Measurements from ENCODE around the gene CCDC85C.

CCDC85C gene

DNA sequence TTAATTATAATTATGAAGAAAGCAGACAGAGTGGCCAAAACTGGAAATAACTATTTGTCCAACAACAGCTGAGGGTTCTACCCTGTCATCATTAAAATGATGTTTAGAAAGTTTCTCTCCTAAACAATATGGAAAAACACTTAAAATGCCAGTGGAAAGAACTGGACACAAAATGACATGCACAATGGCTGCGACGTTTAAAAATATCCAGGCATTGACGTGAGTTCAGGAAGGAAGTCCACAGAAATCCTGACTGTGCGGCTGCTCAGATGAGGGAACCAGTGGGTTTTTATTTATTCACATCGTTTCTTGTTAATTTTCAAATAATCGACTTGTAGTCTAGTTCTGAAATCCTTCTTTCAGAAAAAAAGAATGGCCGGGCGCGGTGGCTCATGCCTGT lies 64.5 kb downstream of the CCDC85C start:
- DNase-seq (ENCODE audit: low spot score), result no peak

DNA sequence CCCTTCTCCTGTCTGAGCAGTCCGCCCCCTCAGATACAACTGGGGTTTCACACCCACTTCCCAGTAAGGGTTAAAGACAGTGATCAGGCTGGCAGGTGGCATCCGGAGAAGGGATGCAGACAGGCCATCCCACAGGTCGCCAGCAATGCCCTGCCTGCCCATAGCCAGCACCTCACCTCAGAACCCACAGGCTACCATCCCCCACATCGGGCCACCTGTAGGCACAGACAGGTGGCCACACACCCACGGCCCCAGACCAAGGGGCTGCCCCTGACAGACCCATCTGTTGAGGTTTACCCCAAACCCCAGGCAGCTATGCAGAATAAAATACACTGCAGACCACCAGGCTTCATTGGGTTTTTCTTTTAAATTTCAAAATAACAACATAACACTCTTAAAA lies 65.3 kb downstream of the CCDC85C start:
- no peak for DNase-seq (ENCODE audit: low spot score)

DNA sequence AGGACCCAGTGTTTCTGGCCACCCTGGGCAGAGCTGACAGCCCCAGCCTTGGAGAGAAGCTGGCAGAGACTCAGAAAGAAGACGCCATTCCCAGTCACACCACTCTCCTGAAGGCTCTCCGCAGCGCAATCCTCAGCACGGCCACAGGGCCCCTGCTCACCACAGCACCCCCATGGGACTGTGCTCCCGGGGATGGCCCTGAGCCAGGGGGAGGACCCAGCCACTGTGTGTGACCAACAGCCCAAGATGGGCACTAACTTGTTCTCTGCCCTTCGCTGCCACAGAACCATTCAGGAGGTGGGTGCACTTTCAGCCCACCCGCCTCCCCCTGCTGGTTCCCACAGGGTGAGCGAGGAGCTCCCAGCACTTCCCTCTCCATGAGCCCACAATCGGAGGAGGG lies 65.7 kb downstream of the CCDC85C start:
- DNase-seq (ENCODE audit: low spot score), result no peak

DNA sequence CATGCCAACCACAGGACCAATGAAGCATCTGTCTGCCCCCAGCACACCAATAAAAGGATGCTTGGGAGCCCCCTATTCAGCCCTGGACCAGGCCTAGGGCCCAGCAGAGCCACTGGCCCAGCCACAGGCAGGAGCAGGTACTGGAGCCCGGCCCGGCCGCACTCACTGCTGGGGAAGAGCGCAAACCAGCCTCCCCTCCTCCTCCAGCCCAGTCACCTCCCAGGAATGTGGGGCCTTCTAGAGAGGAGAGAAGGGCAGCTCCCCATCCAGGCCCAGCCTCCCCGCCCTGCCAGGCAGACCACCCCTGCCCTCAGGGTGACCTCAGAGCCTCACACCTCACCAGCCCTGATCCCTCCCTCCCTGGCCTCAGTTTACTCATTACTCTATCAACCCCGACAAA lies 66.6 kb downstream of the CCDC85C start:
- DNase-seq (ENCODE audit: low spot score), result no peak

DNA sequence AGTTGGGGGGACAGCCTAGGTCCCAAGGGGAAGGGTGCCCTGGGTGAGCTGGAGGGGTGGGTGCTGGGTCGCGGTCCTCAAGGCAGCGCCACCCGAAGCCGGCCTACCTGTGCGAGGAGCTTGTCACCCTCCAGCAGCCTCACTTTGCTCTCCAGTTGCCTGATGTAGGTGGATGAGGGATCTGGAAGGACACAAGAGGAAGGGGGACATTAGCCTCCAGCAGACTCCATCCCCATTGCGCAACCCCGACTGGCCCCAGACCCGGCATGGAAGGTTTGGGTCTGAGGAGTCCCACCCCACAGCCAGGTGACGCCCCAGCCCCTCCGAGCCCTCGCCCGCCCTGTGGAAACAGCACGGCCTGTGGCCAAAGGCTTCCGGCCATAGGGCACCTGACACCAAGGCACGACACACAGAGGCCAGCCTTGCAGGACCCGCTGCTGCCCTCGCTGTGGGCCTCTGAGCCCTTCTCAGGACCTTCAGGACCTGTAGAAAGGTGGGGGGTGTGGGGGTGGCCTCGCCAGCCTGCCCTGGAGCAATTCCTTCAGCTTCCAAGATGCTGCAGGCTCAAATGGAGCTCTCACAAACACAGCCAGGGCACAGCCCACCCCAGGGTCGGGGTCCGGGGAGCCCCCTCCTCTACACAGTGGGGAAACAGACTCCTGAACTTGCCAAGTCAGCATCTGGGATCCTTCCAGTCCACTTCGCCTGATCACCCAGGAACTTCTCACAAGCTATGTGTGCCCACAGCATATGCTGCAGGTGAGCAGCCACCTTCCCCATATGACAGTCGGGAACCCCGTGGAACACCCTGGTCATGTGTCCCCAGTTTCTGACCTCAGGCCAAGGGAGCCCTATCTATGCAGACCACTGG lies 67.9 kb downstream of the CCDC85C start:
- no peak for DNase-seq (ENCODE audit: low spot score)

DNA sequence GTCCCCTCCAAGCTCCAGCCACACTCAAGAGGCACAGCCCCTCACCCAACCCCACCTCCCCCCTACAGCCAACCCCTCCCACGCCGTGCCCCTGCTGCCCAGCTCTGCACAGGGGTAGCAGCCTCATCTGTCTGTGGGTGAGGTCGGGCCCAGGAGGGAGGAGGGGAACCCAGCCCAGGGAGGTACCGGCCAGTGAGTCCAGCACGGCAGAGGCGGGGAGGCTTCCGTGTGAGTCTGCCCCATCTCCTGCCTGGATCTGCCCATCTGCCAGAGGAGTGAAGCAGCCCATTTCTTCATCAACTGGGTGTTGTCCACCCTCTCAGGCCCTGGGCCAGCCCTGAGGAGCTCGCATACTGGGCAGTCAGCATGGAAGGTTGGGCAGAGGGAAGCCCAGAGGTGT lies 68.6 kb downstream of the CCDC85C start:
- no peak for DNase-seq (ENCODE audit: low spot score)

DNA sequence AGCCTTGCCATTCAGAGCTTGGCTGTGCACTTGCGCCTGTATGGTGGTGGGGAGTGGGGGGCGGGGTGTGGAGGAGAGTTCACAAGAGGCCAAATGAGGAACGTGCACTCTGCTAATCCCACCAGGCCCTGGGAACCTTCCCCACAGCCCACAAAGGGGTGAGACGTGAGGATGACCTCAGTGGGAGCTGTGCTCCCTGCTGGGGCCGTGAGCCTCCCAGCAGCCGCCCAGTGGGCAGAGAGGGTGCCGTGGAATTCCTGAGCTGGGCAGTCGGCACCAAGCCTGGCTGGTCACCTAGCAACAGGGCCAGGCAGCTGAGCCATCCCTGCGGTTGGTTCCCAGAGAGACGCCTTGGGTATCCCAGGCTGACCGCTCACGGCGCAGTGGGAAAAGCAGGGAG lies 69.1 kb downstream of the CCDC85C start:
- DNase-seq (ENCODE audit: low spot score), result no peak

DNA sequence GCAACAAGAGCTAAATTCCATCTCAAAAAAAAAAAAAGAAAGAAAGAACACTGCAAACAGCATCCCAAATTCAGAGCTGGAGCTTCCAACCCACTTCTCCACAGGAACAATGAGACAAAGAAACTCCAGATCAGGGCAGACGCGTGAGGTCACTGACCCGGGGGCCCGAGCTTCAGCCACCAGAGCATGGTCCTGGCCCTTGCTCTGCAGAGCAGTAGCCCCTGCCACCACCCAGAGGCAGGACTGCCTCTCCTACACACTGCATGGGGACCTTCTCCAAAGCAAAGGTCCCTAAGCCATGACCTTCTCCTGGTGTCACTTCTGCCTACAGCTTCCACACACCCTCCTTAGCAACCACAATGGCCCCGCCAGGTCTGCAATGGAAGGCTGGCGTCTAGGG lies 69.7 kb downstream of the CCDC85C start:
- DNase-seq (ENCODE audit: low spot score), result no peak

DNA sequence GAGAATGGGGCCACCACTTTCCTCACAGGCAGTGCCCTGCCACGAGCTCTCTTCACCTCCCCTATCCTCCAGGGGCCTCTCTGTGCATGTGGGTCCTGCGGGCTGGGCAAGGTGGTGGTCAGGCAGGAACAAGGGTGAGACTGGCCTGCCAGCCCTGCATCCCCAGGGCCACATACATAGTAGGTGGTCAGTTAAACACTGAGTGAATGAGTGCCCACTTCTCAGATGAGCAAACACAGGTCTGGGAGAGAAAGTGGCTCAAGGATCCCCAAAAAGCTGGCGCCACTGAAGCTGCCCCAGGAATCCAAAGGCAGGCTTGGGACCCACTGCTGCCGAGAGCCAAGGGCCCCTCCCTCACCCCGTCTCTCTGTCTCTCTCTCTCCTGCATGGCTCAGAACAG lies 71.7 kb downstream of the CCDC85C start:
- DNase-seq (ENCODE audit: low spot score), result no peak

DNA sequence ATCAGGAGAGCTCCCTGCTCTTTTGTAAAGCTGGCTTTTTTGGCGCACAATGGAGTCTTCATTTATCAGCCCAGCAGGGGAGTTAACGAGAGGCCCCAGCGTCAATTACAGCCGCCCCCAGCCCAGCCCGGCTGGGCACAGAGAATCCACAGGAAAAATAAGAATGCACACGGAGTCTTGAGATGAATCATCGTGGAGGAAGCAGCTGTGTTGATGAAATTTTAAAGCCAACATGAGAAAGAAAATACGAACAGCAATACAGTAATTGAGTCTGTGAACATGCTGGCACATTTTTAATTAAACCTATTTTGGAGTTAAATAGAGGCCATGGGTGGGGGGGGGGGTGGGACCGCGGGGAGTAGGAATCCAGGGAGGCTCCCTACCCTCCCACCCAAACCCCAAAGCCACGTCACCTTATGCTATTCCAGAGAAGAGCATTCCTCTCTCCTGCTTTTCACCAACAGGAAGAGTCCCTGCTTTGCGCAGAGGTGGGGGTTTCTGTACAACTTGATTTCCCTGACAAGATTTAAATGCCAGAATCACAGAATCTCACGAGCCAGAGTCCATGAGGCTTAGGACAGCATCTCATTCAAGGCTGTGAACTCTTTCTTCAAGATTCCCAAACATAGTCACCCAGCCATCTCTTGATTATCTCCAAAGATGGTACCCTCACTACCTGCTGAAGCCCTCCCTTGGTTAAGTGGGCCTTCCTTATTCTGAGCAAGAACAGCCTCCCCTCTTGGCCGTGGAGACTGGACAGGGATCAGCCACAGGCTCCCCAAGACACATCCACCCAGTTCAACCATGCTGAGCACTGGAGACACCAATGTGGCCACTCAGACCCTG lies 72.5 kb downstream of the CCDC85C start:
- peak; percentile 45 for DNase-seq (ENCODE audit: low spot score)

DNA sequence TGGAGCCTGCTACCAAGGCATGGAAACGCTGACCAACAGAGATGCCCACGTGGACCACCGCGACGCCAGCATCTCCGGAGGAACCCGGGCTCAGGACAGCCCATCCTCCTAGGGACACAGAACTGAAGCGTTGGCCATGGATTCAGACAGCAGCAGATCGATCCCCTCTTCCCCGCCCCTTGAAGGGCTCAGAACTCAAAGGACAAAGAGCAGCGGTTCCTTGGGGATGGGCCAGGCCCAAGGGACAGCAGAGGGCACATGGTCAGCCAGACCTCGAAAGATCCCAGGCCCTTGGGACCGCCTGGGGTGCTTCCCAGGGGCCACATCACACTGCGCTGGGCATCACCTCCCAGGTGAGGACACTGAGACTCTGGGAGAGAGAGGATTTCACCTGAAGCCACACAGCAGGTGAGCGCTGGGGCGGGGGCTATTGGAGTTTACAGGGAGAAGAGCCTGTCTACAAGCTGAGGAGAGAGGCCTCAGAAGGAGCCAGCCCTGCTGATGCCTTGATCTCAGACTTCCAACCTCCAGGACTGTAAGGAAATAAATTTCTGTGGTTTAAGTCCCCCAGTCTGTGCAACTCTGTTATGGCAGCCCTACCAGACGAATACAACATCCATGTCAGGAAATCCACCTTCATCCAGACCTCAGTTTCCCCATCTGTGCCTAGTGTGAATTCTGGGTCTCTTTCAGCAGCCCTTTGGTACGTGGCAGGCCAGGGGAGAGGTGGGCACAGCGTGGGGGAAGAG lies 73.4 kb downstream of the CCDC85C start:
- DNase-seq (ENCODE audit: low spot score), result no peak

DNA sequence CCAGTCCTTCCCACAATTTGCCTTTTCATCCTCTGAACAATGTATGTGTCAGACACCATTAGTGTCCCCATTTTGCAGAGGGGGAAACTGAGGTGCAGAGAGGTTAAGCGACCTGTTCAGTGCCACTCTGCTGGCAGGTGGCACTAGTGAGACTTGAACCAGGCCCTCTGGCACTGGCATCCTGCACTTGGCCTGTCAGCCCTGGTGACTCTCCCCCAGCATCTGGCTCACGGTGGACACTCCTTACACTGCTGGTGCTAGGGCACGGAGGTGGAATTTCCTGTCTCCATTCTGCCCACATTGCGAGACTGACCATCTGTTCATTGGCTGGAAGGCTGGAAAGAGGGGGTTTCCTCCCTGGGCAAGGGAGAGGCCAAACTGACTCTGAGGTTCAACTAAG lies 74.1 kb downstream of the CCDC85C start:
- DNase-seq (ENCODE audit: low spot score), result no peak

DNA sequence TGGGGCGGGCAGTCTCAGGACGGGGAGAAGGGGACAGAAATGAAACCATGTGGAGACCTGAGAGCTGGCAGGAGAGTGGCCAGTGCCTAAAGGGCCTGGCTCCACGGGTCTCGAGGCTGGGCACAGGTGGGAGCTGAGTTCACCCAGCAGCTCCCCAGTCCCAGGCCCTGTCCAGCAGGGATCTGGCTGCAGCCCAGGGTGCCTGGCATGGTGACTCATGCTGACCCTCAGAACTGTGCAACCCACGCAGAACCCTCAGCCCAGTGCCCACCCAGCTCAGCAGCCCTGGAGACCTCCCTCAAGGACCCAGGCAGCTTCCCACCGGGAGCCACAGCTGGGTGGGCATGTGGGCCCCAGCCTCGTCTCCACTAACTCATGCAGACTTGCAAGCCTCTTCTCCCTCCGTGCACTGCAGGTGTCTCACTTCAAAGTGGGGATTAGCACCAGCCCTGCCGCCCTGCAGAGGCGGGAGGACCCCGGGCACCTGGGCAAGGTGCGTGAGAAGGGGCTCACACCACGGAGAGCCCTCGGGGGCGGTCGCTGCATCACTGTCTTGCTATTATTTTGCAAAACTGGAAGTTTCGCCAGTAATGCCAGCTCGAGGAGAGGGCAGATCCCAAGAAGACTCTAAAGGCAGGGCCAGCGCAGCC lies 76.5 kb downstream of the CCDC85C start:
- DNase-seq (ENCODE audit: low spot score), result no peak

DNA sequence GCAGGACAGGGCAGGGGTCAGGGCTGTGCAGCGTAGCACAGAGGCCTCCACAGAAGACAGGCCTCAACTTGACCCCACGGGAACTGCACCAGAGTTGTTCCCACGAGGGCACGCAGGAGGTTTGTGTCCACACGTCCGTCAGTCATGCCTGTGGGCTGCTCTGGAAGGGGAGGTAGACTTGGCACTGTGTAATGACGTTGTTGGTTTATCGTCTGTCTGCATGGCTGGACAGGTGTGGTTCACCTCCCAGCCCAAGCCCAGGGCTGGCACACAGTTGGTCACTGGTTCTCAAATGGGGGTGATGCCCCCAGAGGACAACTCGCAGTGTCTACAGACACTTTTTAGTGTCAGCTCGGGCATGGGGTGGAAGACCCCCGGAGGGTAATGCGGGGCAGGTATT lies 77.0 kb downstream of the CCDC85C start:
- DNase-seq (ENCODE audit: low spot score), result no peak

DNA sequence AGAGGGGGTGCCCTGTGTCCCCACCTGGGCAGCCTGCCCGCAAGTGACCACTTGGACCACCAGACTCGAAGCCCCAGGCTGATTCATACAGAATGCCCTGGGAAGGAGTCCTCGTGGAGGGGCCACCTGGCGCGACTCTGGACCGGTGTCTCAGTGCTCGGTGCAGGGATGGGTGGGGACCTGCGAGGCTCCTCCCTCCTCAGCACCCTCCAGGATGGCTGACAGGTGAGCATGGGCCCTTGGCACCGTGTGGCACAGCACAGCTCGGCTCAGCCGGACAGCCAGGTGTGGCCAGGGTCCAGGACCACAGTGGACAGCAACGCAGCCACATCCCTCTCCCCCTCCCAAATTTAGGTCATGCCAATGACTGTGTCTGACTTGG lies 78.3 kb downstream of the CCDC85C start:
- no peak for DNase-seq (ENCODE audit: low spot score)

DNA sequence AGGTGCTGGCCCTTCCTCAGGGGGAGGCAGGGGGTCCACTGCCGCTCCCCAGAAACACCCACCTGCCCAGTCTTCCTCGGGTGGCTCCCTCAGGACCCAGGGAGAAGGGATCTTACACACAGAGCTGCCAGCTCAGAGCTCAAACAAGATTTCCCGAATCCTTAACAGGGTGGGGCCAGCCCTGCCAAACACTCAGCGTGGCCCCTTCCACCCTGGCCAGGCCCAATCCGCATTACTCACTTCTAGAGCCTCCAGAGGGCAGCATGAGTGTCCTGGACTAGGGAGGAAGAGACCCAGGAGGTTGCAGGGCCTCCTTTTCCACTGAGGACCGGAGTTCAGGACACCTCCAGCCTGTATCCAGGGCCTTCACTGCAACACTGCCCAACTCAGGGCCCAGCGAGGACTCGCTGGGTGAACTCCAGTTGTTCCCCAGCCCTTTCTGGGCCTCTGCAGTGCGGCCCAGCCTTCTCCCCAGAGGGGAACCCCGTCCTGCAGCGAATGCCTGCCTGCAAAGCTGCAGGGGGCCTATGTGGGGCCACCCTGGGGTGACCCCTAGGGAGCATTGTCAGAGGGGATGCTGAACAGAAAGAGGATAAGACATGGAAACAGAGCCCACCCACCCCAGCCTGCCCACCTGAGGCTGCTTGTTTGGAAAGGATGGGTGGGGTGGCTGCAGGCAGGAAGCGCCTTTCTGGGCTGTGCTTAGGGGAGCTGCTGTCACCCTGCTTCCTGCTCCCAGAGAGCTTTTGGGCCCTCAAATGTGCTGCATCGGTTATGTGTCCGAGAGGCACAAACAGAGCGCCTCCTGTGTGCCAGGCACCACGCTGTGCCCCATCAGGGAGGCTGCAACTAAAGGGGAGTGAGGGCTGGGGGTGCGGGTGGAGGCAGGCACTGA lies 79.0 kb downstream of the CCDC85C start:
- DNase-seq (ENCODE audit: low spot score), result no peak

DNA sequence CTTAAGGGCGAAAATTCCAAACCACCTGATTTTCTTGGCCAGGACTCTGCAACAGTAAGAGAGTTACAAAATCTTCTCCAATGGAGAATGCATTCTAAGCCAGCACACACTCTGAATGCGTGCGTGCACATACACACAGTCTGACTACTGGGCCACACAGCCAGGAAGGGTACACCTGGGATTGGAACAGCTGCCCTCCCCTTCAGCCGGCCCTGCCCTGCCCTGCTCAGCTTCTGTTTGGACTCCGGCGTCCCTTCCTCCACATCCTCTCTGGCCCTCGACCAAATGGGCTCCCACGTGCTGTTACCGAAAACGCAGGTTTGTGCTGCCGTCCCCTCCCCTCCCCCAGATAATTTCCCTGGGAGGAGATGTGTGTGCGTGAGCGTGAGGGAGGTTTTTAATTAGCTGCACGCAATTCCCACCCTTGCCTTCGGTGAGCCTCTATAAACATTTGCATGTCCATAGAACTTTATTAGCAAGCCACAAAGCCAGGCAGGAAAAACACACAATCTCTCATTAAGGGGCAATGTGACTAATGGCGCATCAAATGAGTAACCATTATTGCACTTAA lies 79.8 kb downstream of the CCDC85C start:
- no peak for DNase-seq (ENCODE audit: low spot score)

DNA sequence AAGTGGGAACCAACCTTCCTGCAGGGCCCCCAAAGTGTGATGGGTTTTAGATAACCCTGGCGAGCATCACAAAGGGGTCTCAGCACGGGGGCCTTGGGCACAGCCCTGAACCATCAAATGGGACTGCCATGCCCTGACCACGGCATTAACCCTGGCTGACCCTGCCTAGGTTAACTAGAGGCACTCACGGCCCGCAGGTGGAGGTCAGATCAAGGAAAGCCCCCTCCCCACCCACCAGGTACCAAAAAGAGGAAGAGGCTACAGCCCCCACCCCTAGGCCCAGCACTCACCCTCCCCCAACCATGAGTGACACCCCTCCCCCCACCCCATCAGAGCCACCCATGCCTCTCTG lies 80.3 kb downstream of the CCDC85C start:
- no peak for DNase-seq (ENCODE audit: low spot score)

DNA sequence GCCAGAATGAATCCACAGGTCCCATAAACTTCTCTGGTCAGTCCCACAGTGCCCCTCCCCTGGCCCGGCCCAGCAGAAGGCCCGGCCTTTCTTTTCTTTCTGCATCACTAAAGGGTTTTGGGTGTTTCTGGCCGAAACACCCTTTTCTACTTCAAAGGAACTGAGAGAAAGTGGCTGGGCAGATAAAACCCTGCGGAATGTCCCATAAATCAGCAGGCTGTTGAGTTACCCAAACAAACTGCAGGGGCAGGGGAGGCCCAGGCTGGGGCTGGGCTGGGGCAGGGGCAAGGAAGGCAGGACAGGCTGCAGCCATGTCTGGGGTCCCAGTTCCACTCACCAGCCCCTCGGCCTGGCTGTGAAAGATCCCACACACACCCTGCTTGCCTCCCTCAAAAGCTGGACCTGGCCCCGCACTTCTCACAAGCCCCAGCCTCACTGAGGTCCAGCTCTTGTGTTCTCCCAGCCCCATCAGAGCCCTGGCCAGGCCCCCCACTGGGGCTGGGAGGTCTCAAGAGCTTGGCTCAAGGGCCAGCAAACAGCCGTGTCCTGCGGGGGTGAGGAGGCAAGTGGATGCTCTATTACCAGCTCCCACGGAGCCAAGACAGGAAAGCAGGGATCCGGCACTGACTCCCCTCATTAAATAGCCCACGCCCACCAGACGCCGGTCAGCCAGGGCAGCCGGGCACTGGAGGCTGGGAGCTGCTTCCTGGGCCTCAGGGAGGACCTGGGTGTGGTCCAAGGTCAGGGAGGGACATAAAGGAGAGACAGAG lies 80.9 kb downstream of the CCDC85C start:
- DNase-seq (ENCODE audit: low spot score), result no peak

DNA sequence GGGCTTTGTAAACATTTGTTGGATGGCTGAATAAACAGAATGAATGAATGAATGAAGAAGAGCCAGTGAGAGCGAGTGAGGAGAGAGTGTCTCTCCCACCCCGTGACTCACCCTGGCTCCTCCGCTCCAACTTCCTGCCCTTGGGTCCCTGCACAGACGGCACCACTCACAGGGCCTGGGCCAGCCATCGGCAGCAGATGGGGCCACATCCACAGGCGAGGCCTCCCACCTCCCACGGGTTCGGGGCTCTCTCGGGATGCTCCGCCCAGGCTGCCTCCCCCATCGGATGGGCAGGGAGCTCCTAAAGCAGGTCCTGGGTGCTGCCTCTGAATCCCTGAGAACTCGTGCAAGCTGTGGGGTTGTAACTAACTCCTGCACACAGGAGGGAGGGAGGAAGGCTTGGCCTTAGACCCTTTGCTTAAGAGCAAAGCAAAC lies 81.5 kb downstream of the CCDC85C start:
- DNase-seq (ENCODE audit: low spot score), result no peak
